Measurements from ENCODE around the gene DDX31.

DNA sequence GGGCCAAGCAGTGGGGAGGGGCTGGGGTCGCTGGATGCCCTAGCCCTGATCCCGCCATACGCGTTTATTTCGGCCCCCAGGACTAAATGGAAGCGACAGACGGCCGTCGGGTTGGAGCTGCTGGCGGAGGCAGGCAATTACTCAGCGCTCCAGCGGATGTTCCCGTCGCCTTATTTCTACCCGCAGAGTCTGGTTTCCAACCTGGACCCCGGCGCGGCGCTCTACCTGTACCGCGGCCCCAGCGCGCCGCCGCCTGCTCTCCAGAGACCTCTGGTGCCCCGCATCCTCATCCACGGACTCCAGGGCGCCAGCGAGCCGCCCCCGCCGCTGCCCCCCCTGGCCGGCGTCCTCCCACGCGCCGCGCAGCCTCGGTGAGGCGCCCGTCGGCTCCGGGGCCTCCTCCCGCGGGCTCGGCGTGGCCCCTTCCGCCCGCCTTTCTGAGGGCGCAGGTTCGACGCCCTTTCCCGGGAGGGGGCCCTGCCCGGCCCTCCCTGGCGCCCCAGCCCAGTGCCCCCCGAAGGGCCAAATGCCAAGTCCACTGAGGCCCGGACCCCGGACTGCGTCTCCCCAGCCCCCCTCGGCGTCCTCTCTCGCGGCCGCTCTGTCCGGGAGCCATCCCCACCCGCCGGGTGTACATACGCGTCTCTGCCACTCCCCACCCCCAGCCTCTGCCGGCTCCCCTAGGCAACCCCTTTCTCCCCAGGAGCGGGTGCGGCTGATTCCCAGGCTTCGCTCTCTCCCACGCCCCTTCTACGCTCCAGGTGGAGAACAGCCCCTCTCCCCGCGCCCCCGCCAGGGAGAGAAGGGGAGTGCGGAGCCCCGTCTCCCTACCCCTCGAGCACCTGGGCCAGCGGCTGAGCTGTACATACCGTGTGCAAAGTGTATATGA, 80.4 kb downstream of the DDX31 start:
- TF ChIP-seq POLR2A (IDR thresholded peaks at IDR 0.05; ENCODE audit: extremely low read depth, insufficient read length): no peak
- TF ChIP-seq, protein P1, sequence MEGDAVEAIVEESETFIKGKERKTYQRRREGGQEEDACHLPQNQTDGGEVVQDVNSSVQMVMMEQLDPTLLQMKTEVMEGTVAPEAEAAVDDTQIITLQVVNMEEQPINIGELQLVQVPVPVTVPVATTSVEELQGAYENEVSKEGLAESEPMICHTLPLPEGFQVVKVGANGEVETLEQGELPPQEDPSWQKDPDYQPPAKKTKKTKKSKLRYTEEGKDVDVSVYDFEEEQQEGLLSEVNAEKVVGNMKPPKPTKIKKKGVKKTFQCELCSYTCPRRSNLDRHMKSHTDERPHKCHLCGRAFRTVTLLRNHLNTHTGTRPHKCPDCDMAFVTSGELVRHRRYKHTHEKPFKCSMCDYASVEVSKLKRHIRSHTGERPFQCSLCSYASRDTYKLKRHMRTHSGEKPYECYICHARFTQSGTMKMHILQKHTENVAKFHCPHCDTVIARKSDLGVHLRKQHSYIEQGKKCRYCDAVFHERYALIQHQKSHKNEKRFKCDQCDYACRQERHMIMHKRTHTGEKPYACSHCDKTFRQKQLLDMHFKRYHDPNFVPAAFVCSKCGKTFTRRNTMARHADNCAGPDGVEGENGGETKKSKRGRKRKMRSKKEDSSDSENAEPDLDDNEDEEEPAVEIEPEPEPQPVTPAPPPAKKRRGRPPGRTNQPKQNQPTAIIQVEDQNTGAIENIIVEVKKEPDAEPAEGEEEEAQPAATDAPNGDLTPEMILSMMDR (IDR thresholded peaks at IDR 0.05; ENCODE audit: low read depth, low read length): no peak

Measured in NB4 (cell line).